ENCODE results near the gene NPR3. TPM values are rescaled to one million over a fixed set of nuclear protein-coding genes. Genes with fewer than 3 reads are reported as not detected.

NPR3 gene
- total and polyA plus RNA-seq, 2 of the 8 experiments (the other 6 are each of a cell fraction or from before 2014, with no cell fraction given), result not detected

DNA sequence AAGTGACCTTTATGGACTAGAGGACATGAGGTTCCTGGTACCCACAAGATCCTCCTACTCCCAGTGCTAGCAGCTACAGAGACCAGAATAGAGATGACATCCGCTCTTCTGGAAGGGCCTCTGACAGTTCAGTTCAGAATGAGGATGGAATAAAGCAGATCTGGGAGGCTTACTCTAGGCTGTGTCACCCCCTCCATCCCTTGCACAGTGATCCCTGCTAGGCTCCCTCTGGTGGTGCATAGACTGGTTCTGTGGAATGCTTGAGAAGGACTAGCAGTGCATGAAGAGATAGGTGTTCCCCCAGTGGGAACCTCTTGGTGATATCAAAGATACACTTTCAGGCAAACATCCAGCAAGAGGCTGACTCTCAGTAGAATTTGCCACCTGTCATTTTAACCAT is 83.0 kb downstream of the NPR3 start:
- H3K23ac ChIP-seq (ENCODE audit: insufficient read length), result no peak overlapping the region
- POLR2A ChIA-PET (ENCODE audit: partially characterized antibody), result no interaction called here
- WGBS, 2 experiments (ENCODE audit: extremely low coverage in 1 of 2, insufficient coverage in 1 of 2, insufficient read length in 1 of 2, insufficient replicate concordance in 2 of 2, low coverage in 1 of 2, low lambda C conversion rate in 2 of 2, missing lambda C conversion rate in 1 of 2), result 75% methylated on average over 1 of the region's 1 CpG; no CpG with 5 or more reads in 1 of the 2 experiments

More for the DNA sequence above, 83.0 kb downstream of the NPR3 start:
- Histone ChIP-seq H2AFZ (ENCODE audit: low read length) (no peak overlapping the region), H3K27me3 (replicated peaks in 1 of 4; ENCODE audit: control insufficient read depth in 3 of 4, extremely low read depth in 1 of 4, insufficient read depth in 3 of 4, low read length in 3 of 4) (no peaks in the 10 kb centered on the region), H4K5ac (ENCODE audit: insufficient read length, low read depth, low read length) (no peak overlapping the region), H3K27ac (ENCODE audit: low read depth, low read length) (no peak overlapping the region), H3K4ac (replicated peaks; ENCODE audit: insufficient read length, low read depth, low read length) (no peak overlapping the region), H4K8ac (ENCODE audit: extremely low read depth, insufficient read depth, low read length) (0 out of 2 replicates have a peak overlapping the region, but pooled peaks have one; percentile 14), H3K79me1 (ENCODE audit: low read depth, low read length) (no peaks in the 10 kb centered on the region), H3K18ac (ENCODE audit: extremely low read depth, low read length) (no peak overlapping the region), H4K91ac (replicated peaks; ENCODE audit: insufficient read length, low read length) (no peak overlapping the region), H3K4me2 (ENCODE audit: insufficient read depth in 1 of 2, low read depth in 2 of 2, low read length in 2 of 2) (no peak overlapping the region), H2BK15ac (ENCODE audit: low read length) (no peak overlapping the region), H3K36me3 (ENCODE audit: control insufficient read depth in 2 of 4, insufficient read depth in 4 of 4, low read length in 3 of 4) (no peaks in the 10 kb centered on the region), H3K14ac (ENCODE audit: insufficient read length) (no peak overlapping the region), H3K23me2 (ENCODE audit: low read depth, low read length) (no peaks in the 10 kb centered on the region), H2BK5ac (ENCODE audit: low read depth, low read length) (no peak overlapping the region), H3K56ac (replicated peaks; ENCODE audit: insufficient read length, low read depth, low read length) (no peak overlapping the region), H4K20me1 (replicated peaks in 1 of 2; ENCODE audit: control insufficient read depth in 1 of 2, insufficient read depth in 2 of 2, low read length in 2 of 2) (no peaks in the 10 kb centered on the region), H2AK5ac (ENCODE audit: low read depth, low read length) (no peak overlapping the region), H3K9me3 (ENCODE audit: insufficient read depth in 2 of 2, low read depth in 1 of 2, low read length in 1 of 2) (0 out of 4 replicates have a peak, but pooled peaks cover 0 to 2% of the 10 kb centered on the region in 2 experiments), H3K4me1 (replicated peaks in 1 of 4; ENCODE audit: control insufficient read depth in 3 of 4, insufficient read depth in 4 of 4, low read length in 3 of 4) (no peaks in the 10 kb centered on the region), H3K4me3 (ENCODE audit: extremely low read depth in 1 of 4, insufficient read depth in 2 of 4, low read depth in 3 of 4, low read length in 4 of 4) (no peak overlapping the region), H2BK120ac (replicated peaks; ENCODE audit: low read depth, low read length) (no peak overlapping the region), H3K79me2 (ENCODE audit: control insufficient read depth in 1 of 2, insufficient read depth in 2 of 2, low read length in 2 of 2) (no peaks in the 10 kb centered on the region), H3K9ac (replicated peaks in 1 of 4; ENCODE audit: extremely low read depth in 1 of 4, low read depth in 3 of 4, low read length in 3 of 4) (no peak overlapping the region), H2BK12ac (ENCODE audit: low read depth, low read length) (no peak overlapping the region), H2BK20ac (ENCODE audit: low read length) (no peak overlapping the region)
- DNase-seq (ENCODE audit: low read depth in 1 of 2, low spot score in 2 of 2), result no peak
- FAIRE-seq, result no peak
- no peak for TF ChIP-seq ASH2L (IDR thresholded peaks at IDR 0.05; ENCODE audit: low read length)
- TF ChIP-seq, protein P1, sequence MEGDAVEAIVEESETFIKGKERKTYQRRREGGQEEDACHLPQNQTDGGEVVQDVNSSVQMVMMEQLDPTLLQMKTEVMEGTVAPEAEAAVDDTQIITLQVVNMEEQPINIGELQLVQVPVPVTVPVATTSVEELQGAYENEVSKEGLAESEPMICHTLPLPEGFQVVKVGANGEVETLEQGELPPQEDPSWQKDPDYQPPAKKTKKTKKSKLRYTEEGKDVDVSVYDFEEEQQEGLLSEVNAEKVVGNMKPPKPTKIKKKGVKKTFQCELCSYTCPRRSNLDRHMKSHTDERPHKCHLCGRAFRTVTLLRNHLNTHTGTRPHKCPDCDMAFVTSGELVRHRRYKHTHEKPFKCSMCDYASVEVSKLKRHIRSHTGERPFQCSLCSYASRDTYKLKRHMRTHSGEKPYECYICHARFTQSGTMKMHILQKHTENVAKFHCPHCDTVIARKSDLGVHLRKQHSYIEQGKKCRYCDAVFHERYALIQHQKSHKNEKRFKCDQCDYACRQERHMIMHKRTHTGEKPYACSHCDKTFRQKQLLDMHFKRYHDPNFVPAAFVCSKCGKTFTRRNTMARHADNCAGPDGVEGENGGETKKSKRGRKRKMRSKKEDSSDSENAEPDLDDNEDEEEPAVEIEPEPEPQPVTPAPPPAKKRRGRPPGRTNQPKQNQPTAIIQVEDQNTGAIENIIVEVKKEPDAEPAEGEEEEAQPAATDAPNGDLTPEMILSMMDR (IDR thresholded peaks at IDR 0.05; ENCODE audit: control extremely low read depth in 1 of 3, insufficient read depth in 1 of 3, low read depth in 1 of 3, low read length in 3 of 3), result peak; percentile 36 to 44 (median 36)
- no peak for TF ChIP-seq YY1 (IDR thresholded peaks at IDR 0.05; ENCODE audit: low read depth, low read length)
- peak; percentile 11 to 25; a peak in 3 of 4 replicates for TF ChIP-seq RAD21 (IDR thresholded peaks at IDR 0.05 in 1 of 2, conservative IDR thresholded peaks at IDR 0.05 in 1 of 2; ENCODE audit: low read depth in 2 of 2, low read length in 2 of 2)
- TF ChIP-seq SP1 (IDR thresholded peaks at IDR 0.05; ENCODE audit: low read depth, low read length), result no peak
- CTCF ChIA-PET (ENCODE audit: partially characterized antibody), result interaction anchor here (0.7 to 1.9 kb wide), 4 partner anchors 9 to 58 kb away, joined by 3 to 5 read pairs (median 4); no protein-coding TSS in a partner anchor

All from H1 (cell line).